Neural cell (in vitro differentiated cells): Measurements from ENCODE around the gene TNNI3.

Experiments
- CTCF ChIP-seq: fragments of 450-650 bp; IDR thresholded peaks from 2 replicates; pipeline ENCODE4 v1.5.1; 2014; ENCODE audit warnings: antibody characterized with exemption, mild to moderate bottlenecking, moderate library complexity; ENCODE audit not compliant: poor library complexity, severe bottlenecking
- EP300 ChIP-seq: fragments of 450-650 bp; conservative IDR thresholded peaks from 2 replicates; pipeline ENCODE4 v1.6.1; 2014; ENCODE audit warnings: antibody characterized with exemption, mild to moderate bottlenecking, moderate library complexity; ENCODE audit not compliant: poor library complexity, severe bottlenecking
- EZH2 ChIP-seq: fragments of 200-600, 300-800 bp; shearing (Covaris generic), sonication (generic); IDR thresholded peaks from 2 replicates; pipeline ENCODE4 v1.6.1; 2014; ENCODE audit warnings: antibody characterized with exemption, low read length, borderline replicate concordance, mild to moderate bottlenecking; ENCODE audit not compliant: insufficient read depth, poor library complexity, severe bottlenecking
- POLR2AphosphoS5 ChIP-seq: IDR thresholded peaks from 2 replicates; pipeline ENCODE4 v1.6.1; 2012
- REST ChIP-seq: IDR thresholded peaks from 2 replicates; pipeline ENCODE4 v1.6.1; 2012; ENCODE audit warnings: borderline replicate concordance

- no peak for TF ChIP-seq CTCF
- no peak for TF ChIP-seq EZH2
- TF ChIP-seq REST = no peak
- TF ChIP-seq EP300 = no peak
- TF ChIP-seq POLR2AphosphoS5 = no peak
Measured at GRCh38 chr19:55186080-55186479, 28.5 kb upstream of the TNNI3 start.
